Epithelial cell of proximal tubule (primary cell): ENCODE data around the gene GORASP1. TPM values are rescaled to one million over a fixed set of nuclear protein-coding genes. Genes with fewer than 3 reads are reported as not detected.

Experiments
- DNase-seq: peaks from one replicate; pipeline ENCODE4 v3.0.0-alpha.2; 2011; ENCODE audit warnings: low read depth
- H3K4me3 ChIP-seq: 2 replicates; pipeline ENCODE4 v1.5.1; 2011; ENCODE audit warnings: low read depth, mild to moderate bottlenecking, low read length
- CTCF ChIP-seq: conservative IDR thresholded peaks from 2 replicates; pipeline ENCODE4 v1.5.1; 2012; ENCODE audit warnings: low read depth, mild to moderate bottlenecking, low read length
- total RNA-seq: library from RNA; depleted of rRNA; stranded (reverse); fragments of >200 nt; gene quantifications from 2 replicates; pipeline ENCODE4 v1.2.3, GENCODE V29; 2015

Gene GORASP1
- total RNA-seq, 1 donor from 2014 or later = 17.6 TPM

- no peak for DNase-seq
- no peak for TF ChIP-seq CTCF
- H3K4me3 ChIP-seq = no peak overlapping the region
These were observed 42.2 kb upstream of the GORASP1 start for GRCh38 chr3:39149498-39150147.

- no peak for DNase-seq
- no peak overlapping the region for H3K4me3 ChIP-seq
- no peak for TF ChIP-seq CTCF
These were observed 41.6 kb upstream of the GORASP1 start for GRCh38 chr3:39149059-39149455.

GRCh38 chr3:39148435-39149058, 41.1 kb upstream of the GORASP1 start:
- no peak for DNase-seq
- H3K4me3 ChIP-seq = no peak overlapping the region
- no peak for TF ChIP-seq CTCF

GRCh38 chr3:39147711-39148434, 40.4 kb upstream of the GORASP1 start:
- peak overlapping the region; percentile 26 for H3K4me3 ChIP-seq
- no peak for DNase-seq
- no peak for TF ChIP-seq CTCF

- TF ChIP-seq CTCF = no peak
- DNase-seq = peak; percentile 83
- peak overlapping the region; percentile 26 for H3K4me3 ChIP-seq
These were observed 39.5 kb upstream of the GORASP1 start for GRCh38 chr3:39146611-39147591.

- no peak for TF ChIP-seq CTCF
- no peak overlapping the region for H3K4me3 ChIP-seq
- DNase-seq = no peak
These were observed 38.7 kb upstream of the GORASP1 start for GRCh38 chr3:39146083-39146501.
